SK-N-SH treated with all-trans-retinoic acid at 6 μM for 48 hours (cell line): ENCODE measurements around the gene ZNF385B.

ENCODE experiments used
- ARNTL ChIP-seq: fragments of 450-650 bp; formaldehyde crosslinking; IDR thresholded peaks from 2 replicates; pipeline ENCODE4 v1.5.0; 2020; ENCODE audit warnings: low read depth, mild to moderate bottlenecking, moderate library complexity, borderline replicate concordance
- CSDC2 ChIP-seq: fragments of 250-450 bp; sonication (Bioruptor Pico); IDR thresholded peaks from 2 replicates; pipeline ENCODE4 v1.5.0; 2020; ENCODE audit warnings: mild to moderate bottlenecking, moderate library complexity
- TCF4 ChIP-seq: fragments of 250-450 bp; sonication (Bioruptor Pico); IDR thresholded peaks from 2 replicates; pipeline ENCODE4 v1.8.0; 2021; ENCODE audit warnings: mild to moderate bottlenecking, moderate library complexity, borderline replicate concordance
- ZC3H10 ChIP-seq: fragments of 250-450 bp; sonication (Bioruptor Pico); IDR thresholded peaks from 2 replicates; pipeline ENCODE4 v1.5.1; 2021; ENCODE audit warnings: mild to moderate bottlenecking, moderate library complexity
- ZFP30 ChIP-seq: fragments of 450-650 bp; formaldehyde crosslinking; IDR thresholded peaks from 2 replicates; pipeline ENCODE4 v1.5.0; 2022; ENCODE audit warnings: mild to moderate bottlenecking, moderate library complexity
- TF ChIP-seq, protein P1 (sequence below): fragments of 250-450 bp; sonication (Bioruptor Pico); IDR thresholded peaks from 2 replicates; pipeline ENCODE4 v1.8.0; 2021; ENCODE audit warnings: low read depth, mild to moderate bottlenecking, moderate library complexity, borderline replicate concordance

DNA sequence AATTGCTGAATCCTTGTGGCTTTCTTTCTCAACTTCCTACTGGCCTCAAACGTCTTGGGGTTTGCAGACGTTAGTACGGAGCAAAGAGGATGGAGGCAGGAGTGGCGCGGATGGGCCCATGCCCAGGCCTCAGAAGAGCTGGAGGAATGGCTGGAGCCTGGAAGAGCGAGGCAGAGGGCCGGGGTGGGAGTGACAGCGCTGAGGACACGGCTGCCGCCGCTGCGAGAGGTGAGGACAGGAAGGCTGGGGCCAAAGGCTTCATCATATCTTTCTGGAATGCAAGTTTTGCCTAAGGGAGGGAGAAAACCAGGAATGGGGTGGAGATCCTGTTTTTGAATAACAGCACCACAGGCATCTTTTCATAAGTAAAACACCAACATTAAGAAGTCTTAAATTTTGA lies 418.2 kb downstream of the ZNF385B start:
- TF ChIP-seq CSDC2 (CRISPR knock-in tag) (no peak), ZC3H10 (no peak), ZFP30 (CRISPR knock-in tag) (no peak), ARNTL (CRISPR knock-in tag) (no peak), TCF4 (CRISPR knock-in tag) (no peak)
- TF ChIP-seq, protein P1, sequence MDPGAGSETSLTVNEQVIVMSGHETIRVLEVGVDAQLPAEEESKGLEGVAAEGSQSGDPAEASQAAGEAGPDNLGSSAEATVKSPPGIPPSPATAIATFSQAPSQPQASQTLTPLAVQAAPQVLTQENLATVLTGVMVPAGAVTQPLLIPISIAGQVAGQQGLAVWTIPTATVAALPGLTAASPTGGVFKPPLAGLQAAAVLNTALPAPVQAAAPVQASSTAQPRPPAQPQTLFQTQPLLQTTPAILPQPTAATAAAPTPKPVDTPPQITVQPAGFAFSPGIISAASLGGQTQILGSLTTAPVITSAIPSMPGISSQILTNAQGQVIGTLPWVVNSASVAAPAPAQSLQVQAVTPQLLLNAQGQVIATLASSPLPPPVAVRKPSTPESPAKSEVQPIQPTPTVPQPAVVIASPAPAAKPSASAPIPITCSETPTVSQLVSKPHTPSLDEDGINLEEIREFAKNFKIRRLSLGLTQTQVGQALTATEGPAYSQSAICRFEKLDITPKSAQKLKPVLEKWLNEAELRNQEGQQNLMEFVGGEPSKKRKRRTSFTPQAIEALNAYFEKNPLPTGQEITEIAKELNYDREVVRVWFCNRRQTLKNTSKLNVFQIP (CRISPR knock-in tag), result no peak
